G401 (cell line): ENCODE measurements around the gene DNAH10. TPM values are rescaled to one million over a fixed set of nuclear protein-coding genes. Genes with fewer than 3 reads are reported as not detected.

ENCODE experiments used
- DNase-seq: peaks from one replicate; pipeline ENCODE4 v3.0.0-alpha.2; 2015; ENCODE audit warnings: low spot score
- in situ Hi-C: cut with HindIII; loops from 2 replicates; pipeline ENCODE4 v1.10.0; 2016; ENCODE audit warnings: low sequenced_read_pairs, mixed read lengths
- total RNA-seq: library from RNA; depleted of rRNA; stranded (reverse); fragments of >200 nt; shearing (Covaris generic); gene quantifications from 2 replicates; pipeline ENCODE4 v1.2.3, GENCODE V29; 2014; rRNA removed

DNAH10 gene
- total RNA-seq, 1 experiment from 2014 or later = 4.2 TPM

GRCh38 chr12:123966596-123966995 is 204.5 kb downstream of the DNAH10 start:
- in situ Hi-C loops = no loop called here
- no peak for DNase-seq

DNA sequence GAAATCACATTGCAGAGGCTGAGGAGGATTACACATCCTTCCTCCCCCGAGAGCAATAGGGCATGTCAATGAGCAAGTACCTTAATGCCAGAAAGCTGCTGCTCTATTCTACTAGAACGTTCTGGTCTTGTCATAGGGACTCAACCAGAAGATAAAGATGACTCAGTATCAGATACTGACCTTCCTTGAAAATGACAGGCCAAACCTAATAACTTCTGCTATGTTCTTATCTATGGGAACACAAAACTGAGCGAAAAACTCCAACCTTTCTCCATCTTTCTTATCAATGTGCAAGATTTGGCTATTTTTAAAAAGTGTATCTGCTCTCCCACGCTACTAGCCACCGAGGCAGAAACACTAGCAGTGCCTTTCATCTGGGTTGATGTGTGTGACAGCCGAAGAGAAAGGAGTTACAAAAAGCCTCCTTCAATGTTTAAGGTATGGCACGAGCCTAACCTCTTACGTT is 205.1 kb downstream of the DNAH10 start:
- in situ Hi-C loops = no loop called here
- DNase-seq = no peak

DNA sequence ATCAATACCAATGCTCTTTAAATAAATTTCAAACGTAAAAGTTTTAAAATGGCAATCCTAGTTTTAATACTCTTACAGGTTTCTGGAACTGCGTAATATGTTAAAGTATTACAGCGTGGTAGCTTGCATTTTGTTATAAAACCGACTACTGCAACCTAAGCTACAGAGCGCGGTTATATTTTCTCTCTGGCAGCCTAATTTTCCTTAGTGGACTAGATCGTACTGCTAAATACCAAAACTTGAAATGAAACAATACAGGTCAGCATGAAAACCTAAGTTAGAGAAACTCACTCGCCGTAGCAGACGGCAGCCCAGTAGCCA is 209.3 kb downstream of the DNAH10 start:
- DNase-seq = no peak
- in situ Hi-C loops = no loop called here

DNA sequence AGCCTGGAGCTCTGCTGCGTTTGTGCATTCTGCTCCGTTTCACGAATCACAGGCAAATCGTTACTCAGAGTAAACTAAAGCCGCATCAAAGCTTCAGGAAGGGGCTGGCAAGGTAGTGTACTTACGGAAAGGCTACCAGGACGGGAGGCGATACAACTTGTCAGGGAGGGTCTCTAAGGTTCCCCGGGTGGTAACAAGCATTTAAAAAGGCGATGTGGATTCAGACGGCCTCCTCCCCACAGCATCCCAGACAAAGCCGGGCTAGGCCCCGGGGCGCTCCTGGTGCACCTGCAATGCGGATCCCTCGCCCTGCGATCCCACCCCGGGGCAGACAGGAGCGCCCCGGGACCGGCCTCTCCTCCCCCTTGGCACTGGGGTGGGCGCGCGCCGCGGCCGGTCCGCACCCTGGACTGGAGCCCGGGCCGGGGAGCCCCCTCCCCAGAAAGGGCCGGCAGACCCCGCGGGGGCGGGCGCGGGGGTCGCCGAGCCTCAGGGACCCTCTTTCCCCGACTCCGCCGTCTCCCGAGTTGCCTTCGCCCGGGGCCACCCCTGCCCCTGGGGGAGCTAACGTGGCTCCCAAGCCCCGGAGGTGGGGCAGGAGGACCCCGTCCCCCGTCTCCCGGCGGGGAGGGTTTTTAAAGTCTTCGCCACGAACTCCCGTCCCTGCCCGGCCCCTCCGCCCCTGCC is 209.8 kb downstream of the DNAH10 start:
- in situ Hi-C loops = no loop called here
- peak; percentile 74 for DNase-seq

DNA sequence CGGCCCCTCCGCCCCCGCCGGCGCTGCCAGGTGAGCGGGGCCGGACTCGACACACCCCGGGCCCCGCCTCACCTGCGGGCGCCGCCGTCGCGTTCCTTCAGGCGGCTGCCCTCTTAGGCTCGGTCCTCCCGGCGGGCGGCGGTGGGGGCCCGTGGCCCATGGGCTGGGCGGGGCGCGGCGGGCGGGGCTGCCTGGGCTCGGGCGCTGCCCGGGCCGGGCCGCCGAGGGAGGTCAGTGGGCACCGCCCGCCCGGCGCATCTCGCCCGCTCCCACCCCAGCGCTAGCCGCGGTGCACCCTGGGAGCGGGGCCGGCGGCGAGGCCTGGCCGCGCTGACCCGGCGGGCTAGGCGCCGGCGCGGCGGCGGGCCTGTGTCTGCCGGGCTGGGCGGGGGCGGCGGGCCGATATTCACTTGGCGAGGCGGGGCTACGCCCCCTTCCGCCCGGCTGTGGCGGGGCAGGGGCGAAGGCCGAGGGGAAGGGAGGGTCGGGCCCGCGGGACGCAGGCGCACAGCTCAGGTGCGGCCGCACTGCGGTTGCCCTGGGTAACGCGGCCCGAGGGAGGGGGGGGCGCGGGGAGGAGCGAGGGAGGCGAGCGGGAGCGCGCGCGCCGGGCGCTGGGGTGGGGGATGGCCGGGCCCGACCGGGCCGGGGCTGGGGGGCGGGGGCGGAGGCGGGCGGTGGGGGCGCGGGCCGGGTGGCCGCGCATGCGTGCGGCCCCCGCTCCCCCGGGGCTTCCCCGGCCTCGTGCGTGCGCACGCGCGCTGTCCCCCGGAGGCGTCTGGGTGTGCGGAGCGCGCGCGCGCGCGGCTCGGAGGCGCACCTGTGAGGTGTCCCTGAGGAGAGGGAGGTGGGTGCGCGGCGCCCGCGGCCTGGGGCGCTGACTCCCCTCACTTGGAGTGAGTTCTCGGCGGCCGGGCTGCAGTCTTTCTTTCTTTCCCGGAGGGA is 210.6 kb downstream of the DNAH10 start, which contains the start of the genes CCDC92 and ZNF664:
CCDC92 (minus strand) TSS at position 375 of the 945 bp plus-strand sequence. CDS start 28,526 bp downstream, outside the sequence.
ZNF664 (plus strand) TSS at position 759 of the 945 bp plus-strand sequence. CDS start 38,930 bp downstream, outside the sequence.
- peak; percentile 87 for DNase-seq
- in situ Hi-C loops = no loop called here

DNA sequence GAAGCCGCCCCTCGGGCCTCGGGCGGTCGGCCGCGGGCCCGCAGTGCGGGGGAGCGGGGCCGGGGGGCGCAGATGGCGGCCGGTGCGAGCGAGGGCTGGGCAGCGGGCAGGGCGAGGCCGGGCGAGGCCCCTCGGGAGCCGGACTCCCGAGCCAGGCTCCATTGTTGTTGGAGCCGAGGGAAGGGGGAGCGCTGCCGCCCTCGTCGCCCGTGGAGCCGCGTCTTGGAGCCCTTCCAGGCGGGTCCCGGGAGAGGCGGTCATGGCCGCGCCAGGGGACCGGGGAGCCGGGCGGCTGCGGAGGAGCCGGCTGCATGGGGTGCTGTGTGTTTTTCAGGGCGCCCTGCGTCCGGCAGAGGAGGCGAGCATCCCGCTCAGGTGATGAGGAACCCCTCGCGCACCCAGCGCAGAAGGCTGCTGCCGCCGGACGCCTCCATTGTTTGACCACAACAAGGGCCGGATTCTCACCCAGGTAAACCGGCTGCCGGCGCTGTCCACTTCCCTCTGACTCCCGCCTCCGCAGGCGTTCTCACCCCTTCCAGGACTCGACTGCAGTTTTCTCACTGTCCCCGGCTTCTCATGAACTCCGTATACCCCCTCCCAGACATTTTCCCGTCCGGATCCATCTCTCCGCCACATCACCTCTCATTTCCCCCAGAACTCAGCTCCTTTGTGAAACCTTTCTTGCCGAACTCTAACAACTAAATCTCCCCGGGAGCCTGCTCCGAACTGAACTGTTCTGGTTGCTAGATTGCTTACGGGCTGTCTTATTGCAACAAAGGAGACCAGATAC is 211.6 kb downstream of the DNAH10 start:
- DNase-seq = peak; percentile 42
- in situ Hi-C loops = no loop called here

DNA sequence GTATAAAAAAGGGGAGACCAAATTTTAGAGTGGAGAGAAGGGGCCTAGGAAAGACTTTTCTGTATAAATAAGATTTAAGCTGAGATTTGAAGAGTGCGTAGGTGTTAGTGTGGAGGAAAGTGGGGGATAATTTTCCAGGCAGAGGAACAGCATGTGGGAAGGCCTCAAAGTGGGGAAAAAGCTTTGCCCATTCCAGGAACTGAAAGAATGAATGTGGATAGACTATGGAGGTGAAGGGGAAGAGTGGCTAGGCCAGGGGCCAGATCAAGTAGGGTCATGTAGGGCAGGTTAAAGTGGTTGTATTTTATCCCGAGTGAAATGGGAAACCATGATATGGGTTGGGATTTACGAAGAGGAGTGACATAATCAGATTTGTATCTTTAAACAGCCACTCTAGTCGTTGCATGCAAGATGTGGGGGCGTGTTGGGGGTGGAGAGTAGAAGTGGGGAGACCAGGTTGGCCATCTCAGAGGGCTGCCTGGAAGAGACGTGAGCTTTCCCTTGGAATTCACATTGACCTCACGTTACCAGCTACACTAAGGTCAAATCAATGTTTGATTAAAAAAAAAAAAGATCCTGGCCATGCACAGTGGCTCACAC is 214.2 kb downstream of the DNAH10 start:
- DNase-seq = no peak
- in situ Hi-C loops = no loop called here

GRCh38 chr12:123979566-123979965 is 217.5 kb downstream of the DNAH10 start:
- no peak for DNase-seq
- in situ Hi-C loops = no loop called here

- DNase-seq = no peak
- in situ Hi-C loops = no loop called here
These were observed 220.2 kb downstream of the DNAH10 start for GRCh38 chr12:123982269-123982668.

DNA sequence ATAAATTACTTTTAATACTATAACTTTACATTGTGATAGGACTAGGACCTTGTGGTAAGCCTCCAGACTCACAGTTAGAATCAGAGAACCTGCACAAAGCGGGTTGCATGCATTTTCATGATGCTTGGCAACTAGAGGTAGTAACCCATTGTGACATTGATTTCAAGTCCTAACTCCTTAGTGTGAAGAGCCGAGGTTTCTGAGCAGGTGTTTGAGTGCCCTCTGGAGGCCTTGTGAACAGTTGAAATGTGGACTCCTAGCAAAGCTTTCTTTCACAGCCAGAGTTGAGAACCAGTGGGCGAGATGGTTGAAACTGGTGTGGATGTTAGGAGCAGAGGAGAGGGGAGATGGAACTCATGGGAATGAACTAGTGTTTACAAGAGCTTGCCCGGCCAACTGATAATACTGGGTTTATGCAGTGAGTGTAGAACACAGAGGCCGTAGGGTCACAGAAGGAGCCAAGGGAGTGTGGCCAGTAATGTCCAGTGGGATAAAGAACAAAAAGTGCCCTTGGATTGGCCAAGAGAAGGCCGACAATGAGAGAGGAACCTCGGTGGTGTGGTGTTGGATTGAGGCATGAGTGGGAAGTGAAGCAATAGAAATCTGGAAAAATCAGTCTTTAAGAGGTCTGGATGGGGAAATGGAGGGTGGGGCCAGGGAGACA is 221.9 kb downstream of the DNAH10 start:
- DNase-seq = peak; percentile 77
- in situ Hi-C loops = no loop called here

- in situ Hi-C loops = no loop called here
These were observed 222.8 kb downstream of the DNAH10 start for GRCh38 chr12:123984903-123985302.

More at GRCh38 chr12:123984903-123985302, 222.8 kb downstream of the DNAH10 start:
- no peak for DNase-seq

Other genes starting within 250 kb of the DNAH10 start
- 22.2 and 38.2 TPM in 2 replicates for gene RILPL1, start 228.6 kb upstream of the DNAH10 start, total RNA-seq
- 259 and 337 TPM in 2 replicates for gene TMED2, start 177.7 kb upstream of the DNAH10 start, total RNA-seq
- gene DDX55, start 160.2 kb upstream of the DNAH10 start, total RNA-seq = 26.8 and 29.3 TPM in 2 replicates
- 48.8 and 91.2 TPM in 2 replicates for gene EIF2B1, start 128.6 kb upstream of the DNAH10 start, total RNA-seq
- gene GTF2H3, start 128.5 kb upstream of the DNAH10 start, total RNA-seq = 19.9 and 37.1 TPM in 2 replicates
- gene TCTN2, start 91.2 kb upstream of the DNAH10 start, total RNA-seq = 6.7 and 13.0 TPM in 2 replicates
- 19.8 and 23.8 TPM in 2 replicates for gene ATP6V0A2, start 49.9 kb upstream of the DNAH10 start, total RNA-seq
- gene CCDC92, start 210.5 kb downstream of the DNAH10 start, total RNA-seq = 2.8 and 10.8 TPM in 2 replicates
- 58.3 and 59.4 TPM in 2 replicates for gene ZNF664, start 210.9 kb downstream of the DNAH10 start, total RNA-seq